Measurements from ENCODE around the gene RRBP1. TPM values are rescaled to one million over a fixed set of nuclear protein-coding genes. Genes with fewer than 3 reads are reported as not detected.

RRBP1 gene
- total and polyA plus RNA-seq, 12 donors: 23.5 to 71.3 (median 29.7) TPM

DNA sequence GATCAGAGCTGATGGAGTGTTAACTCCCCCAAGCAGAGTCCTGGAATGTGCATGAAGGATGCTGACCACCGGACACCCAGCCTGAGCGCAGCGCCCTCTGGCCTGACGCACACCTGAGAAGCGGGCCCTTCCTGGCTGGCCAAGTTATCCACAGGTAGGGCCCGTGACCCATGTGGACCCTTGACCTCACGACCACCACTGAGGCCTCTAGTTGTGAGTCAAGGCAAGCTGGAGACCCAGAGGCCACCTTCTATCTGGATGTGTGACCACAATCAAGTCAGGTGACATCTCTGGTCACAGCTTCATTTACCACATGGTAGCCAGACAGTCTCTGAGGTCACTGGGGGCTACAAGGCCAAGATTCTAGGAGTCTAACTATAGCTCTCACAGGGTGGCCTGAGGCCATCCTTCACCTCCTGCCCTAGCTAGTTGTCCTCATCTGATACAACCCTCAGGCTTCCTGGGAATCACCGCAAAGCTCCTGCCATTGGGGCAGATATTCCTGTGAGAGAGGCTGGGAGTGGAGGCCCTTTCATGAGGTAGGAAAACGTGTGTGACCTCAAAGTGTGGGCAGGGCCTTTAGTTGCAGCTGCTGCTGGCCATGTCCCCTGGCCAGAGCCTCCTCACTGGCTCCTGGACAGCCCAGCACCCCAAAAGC lies 59.1 kb downstream of the RRBP1 start:
- Histone ChIP-seq H3K36me3 (peaks cover 0 to 100% (median 51%) of the 10 kb centered on the region in 9 donors), H3K4me3 (no peak overlapping the region), H3K27ac (no peak overlapping the region), H3K9me3 (no peaks in the 10 kb centered on the region), H3K4me1 (peaks cover 0 to 12% (median 0%) of the 10 kb centered on the region in 9 donors), H3K27me3 (no peaks in the 10 kb centered on the region)
- DNase-seq: no peak
- intact Hi-C loops (cut with DNase I): no loop called here
- 92% methylated on average over 9 of the region's 9 CpGs for WGBS, 2 donors
- TF ChIP-seq, protein P1, sequence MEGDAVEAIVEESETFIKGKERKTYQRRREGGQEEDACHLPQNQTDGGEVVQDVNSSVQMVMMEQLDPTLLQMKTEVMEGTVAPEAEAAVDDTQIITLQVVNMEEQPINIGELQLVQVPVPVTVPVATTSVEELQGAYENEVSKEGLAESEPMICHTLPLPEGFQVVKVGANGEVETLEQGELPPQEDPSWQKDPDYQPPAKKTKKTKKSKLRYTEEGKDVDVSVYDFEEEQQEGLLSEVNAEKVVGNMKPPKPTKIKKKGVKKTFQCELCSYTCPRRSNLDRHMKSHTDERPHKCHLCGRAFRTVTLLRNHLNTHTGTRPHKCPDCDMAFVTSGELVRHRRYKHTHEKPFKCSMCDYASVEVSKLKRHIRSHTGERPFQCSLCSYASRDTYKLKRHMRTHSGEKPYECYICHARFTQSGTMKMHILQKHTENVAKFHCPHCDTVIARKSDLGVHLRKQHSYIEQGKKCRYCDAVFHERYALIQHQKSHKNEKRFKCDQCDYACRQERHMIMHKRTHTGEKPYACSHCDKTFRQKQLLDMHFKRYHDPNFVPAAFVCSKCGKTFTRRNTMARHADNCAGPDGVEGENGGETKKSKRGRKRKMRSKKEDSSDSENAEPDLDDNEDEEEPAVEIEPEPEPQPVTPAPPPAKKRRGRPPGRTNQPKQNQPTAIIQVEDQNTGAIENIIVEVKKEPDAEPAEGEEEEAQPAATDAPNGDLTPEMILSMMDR (IDR thresholded peaks at IDR 0.05): no peak
- ATAC-seq: no peak

DNA sequence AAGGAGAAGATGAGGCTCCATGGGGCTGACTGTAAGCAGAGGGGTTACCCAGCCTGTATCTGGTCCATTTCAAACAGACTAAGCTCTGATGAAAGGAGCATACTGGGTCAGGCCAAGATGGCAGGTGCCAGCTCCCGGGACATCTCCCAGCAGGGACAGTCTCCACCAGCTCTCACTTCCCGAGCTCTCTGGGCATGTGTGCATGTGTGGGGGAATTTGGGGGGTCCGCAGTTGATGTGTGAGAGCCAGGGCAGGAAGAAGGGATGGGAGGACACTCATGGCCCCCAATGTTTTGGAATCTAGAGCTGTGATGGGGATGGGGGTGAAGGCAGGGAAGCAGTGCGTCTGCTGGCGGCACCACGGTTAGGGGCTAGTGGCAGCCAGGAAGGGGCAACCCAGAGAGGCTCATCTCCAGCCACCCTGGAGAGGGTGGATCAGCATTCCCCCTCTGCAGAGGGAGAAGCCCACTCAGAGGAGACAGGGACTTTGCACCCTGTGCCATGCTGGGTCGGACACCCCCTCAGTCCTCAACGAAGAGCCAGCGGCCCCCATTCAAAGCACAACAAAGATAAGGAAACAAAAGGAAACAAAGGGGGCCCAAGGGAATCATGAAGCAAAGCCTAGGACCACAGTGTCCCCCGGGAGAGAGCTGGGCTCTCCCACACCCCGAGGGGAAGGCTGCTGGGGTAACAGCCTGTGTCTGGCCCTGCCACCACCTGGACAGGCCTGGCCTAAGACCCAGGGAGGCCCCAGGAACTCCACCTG lies 59.8 kb downstream of the RRBP1 start:
- DNase-seq (no peak), ATAC-seq (no peak)
- Histone ChIP-seq H3K27me3 (no peaks in the 10 kb centered on the region), H3K36me3 (peaks cover 0 to 100% (median 44%) of the 10 kb centered on the region in 9 donors), H3K9me3 (no peaks in the 10 kb centered on the region), H3K4me3 (no peak overlapping the region), H3K27ac (no peak overlapping the region), H3K4me1 (peaks cover 0 to 10% (median 2%) of the 10 kb centered on the region in 9 donors)
- intact Hi-C loops (cut with DNase I): no loop called here
- WGBS, 2 donors: 84 to 91% methylated on average over 11 of the region's 11 CpGs
- TF ChIP-seq, protein P1 (IDR thresholded peaks at IDR 0.05): no peak

- intact Hi-C loops (cut with DNase I): no loop called here
- peaks cover 0 to 100% (median 36%) of the 10 kb centered on the region in 9 donors for H3K36me3 ChIP-seq
Measured at GRCh38 chr20:17621229-17621968, 60.6 kb downstream of the RRBP1 start.

More at GRCh38 chr20:17621229-17621968, 60.6 kb downstream of the RRBP1 start:
- peaks cover 0 to 13% (median 5%) of the 10 kb centered on the region in 9 donors for H3K4me1 ChIP-seq
- no peaks in the 10 kb centered on the region for H3K9me3 ChIP-seq
- no peaks in the 10 kb centered on the region for H3K27me3 ChIP-seq
- DNase-seq: no peak
- TF ChIP-seq, protein P1 (IDR thresholded peaks at IDR 0.05): no peak
- no peak for ATAC-seq
- no peak overlapping the region for H3K4me3 ChIP-seq
- H3K27ac ChIP-seq: no peak overlapping the region
- WGBS, 2 donors: 91 to 92% methylated on average over 24 of the region's 24 CpGs
